Left lung (tissue), 10 donors: Measurements from ENCODE around the gene CD34. TPM values are rescaled to one million over a fixed set of nuclear protein-coding genes. Genes with fewer than 3 reads are reported as not detected.

Source experiments
- ATAC-seq: fragments of 200-7000 bp; cut with Tn5 transposase; one replicate; pipeline ENCODE4 v1.9.1; 2020; ENCODE audit warnings: moderate library complexity
- DNase-seq, 4 donors: peaks; one replicate each; pipeline ENCODE4 v3.0.0-alpha.2; 2013 to 2020
- H3K27ac ChIP-seq, 2 donors: fragments of 200-600 bp; sonication (generic) in 1 of 2; one replicate each; pipeline versions ENCODE4 v1.5.0 to v1.8.0; 2020 to 2021
- H3K27me3 ChIP-seq, 2 donors: fragments of 200-600 bp; sonication (generic) in 1 of 2; one replicate each; pipeline versions ENCODE4 v1.5.0 to v1.8.0; 2020 to 2021
- H3K36me3 ChIP-seq, 2 donors: fragments of 200-600 bp; sonication (generic) in 1 of 2; one replicate each; pipeline versions ENCODE4 v1.5.0 to v1.8.0; 2020 to 2021
- H3K4me1 ChIP-seq, 2 donors: fragments of 200-600 bp; one replicate each; pipeline ENCODE4 v1.8.0; 2021
- H3K4me3 ChIP-seq, 2 donors: fragments of 200-600 bp; sonication (generic) in 1 of 2; one replicate each; pipeline versions ENCODE4 v1.5.0 to v1.8.0; 2020 to 2021; ENCODE audit warnings: mild to moderate bottlenecking in 1 of 2
- H3K9me3 ChIP-seq, 2 donors: fragments of 200-600 bp; sonication (generic) in 1 of 2; one replicate each; pipeline versions ENCODE4 v1.5.0 to v1.8.0; 2020 to 2021
- intact Hi-C, 2 donors: fragments of 100-400 bp; cut with DNase I; formaldehyde crosslinking; loops; one replicate each; pipeline versions ENCODE4 v1.11.2 to v1.14.2; 2022
- polyA plus RNA-seq, 6 donors: library from polyadenylated mRNA; unstranded; fragments of 120-200 nt; gene quantifications; one replicate each; pipeline ENCODE4 v1.2.1, GENCODE V29; 2013; ENCODE audit not compliant: insufficient read length in 6 of 6
- total RNA-seq, 2 donors: library from RNA; stranded (reverse); fragmentation: NEBNext Ultra II Directional; extraction: Animal tissue kit (Norgen Biotek cat#: 25700); gene quantifications; one replicate each; pipeline ENCODE4 v1.2.1, GENCODE V29; 2021
- TF ChIP-seq, protein P1 (sequence below), 2 donors: fragments of 200-600 bp; sonication (generic) in 1 of 2; IDR thresholded peaks; one replicate each; pipeline versions ENCODE4 v1.5.0 to v1.8.0; 2021; ENCODE audit warnings: antibody characterized with exemption in 2 of 2
- donor health status: DM: no; HTN: yes; CAD: no.
- donor health status: DM: no; HTN: no; CAD: no.

CD34 gene
- total and polyA plus RNA-seq, 8 donors = 40.8 to 160 (median 137) TPM

DNA sequence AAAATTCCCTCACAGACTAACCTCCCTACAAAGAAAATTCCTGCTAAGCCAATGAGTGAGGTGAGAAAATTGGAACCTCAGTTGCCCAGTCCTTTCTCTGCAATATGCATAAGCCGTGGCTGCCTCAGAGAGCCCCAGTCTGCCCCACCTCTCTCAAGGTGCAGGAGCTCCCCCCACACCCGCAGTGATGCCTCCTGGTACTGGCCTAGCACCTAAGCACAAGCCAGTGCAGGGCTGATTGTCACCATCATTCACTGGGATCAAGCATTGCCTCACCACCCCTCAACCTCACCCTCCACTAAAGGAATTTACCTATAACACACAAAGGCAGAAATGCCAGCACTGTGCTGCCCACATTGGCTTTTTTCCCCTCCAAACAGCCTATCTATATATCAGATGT is 56.9 kb downstream of the CD34 start:
- Histone ChIP-seq H3K9me3 (no peaks in the 10 kb centered on the region), H3K27me3 (no peaks in the 10 kb centered on the region), H3K4me1 (peaks cover 7 to 74% of the 10 kb centered on the region in 2 donors), H3K36me3 (peaks cover 0 to 7% of the 10 kb centered on the region in 2 donors), H3K4me3 (no peak overlapping the region), H3K27ac (peak overlapping the region in 1 of 2 donors; percentile 83)
- no peak for DNase-seq
- no peak for ATAC-seq
- TF ChIP-seq, protein P1, sequence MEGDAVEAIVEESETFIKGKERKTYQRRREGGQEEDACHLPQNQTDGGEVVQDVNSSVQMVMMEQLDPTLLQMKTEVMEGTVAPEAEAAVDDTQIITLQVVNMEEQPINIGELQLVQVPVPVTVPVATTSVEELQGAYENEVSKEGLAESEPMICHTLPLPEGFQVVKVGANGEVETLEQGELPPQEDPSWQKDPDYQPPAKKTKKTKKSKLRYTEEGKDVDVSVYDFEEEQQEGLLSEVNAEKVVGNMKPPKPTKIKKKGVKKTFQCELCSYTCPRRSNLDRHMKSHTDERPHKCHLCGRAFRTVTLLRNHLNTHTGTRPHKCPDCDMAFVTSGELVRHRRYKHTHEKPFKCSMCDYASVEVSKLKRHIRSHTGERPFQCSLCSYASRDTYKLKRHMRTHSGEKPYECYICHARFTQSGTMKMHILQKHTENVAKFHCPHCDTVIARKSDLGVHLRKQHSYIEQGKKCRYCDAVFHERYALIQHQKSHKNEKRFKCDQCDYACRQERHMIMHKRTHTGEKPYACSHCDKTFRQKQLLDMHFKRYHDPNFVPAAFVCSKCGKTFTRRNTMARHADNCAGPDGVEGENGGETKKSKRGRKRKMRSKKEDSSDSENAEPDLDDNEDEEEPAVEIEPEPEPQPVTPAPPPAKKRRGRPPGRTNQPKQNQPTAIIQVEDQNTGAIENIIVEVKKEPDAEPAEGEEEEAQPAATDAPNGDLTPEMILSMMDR (IDR thresholded peaks at IDR 0.05) = no peak
- intact Hi-C loops = no loop called here

DNA sequence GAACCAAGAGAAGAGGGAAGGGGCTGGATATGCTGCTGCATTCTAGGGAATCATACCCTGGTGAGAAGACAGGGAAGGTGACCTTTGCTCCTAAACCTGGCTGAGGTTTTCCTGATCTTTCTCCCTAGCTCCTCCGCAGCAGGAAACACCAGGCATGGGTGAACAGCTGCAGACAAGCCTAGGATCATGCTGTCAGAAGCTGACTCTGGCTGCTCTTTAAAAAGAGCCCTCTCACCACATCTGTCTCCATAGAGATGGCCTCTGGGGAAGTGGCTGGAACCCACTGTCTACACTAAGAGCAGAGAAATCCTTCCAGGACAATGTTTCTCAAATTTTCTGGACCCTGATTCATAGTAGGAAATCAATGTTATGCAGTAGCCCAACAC is 57.6 kb downstream of the CD34 start:
- H3K4me1 ChIP-seq = peaks cover 11 to 74% of the 10 kb centered on the region in 2 donors

DNA sequence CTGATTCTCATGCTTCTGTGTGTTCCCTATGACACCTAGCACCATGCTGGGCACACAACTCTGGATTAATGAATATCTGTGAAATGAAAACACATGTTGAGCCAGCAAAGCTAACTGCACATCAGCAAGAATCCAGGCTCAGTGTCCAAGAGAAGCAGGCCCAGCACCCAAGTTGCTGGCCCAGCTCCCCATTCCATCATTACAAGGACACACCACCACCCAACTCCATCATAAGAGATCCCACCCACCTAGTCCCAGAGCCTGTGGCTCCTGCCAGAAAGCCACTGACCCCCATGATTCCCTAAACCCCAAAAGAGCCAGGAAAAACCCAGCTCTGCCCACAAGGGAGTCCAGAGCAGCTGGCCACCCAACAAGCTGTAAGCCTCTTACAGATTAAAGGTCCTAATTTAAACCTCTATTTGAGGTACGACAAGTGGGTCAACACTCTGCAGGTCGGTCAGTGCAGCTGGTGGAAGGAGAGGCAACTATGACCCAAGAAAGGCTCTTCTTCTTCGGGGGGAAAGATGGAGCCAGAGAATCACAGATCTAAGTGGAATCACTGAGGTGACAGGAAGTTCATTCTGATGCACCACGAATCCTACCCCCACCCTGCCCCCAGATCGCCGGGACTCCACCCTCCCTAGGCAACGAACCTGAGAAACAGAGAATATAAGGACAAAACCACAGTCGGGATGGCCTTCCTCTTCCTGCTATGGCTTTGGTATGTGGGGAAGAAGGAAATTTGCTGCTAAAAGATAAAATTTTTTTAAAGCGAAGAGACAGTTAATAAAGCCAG is 58.2 kb downstream of the CD34 start:
- no peaks in the 10 kb centered on the region for H3K27me3 ChIP-seq
- H3K27ac ChIP-seq = peak overlapping the region in 1 of 2 donors; percentile 83
- no peaks in the 10 kb centered on the region for H3K9me3 ChIP-seq
- H3K36me3 ChIP-seq = peaks cover 0 to 7% of the 10 kb centered on the region in 2 donors
- ATAC-seq (no peak), DNase-seq (no peak)
- H3K4me3 ChIP-seq = no peak overlapping the region
- peaks cover 16 to 74% of the 10 kb centered on the region in 2 donors for H3K4me1 ChIP-seq
- TF ChIP-seq, protein P1 (IDR thresholded peaks at IDR 0.05) = no peak
- intact Hi-C loops = no loop called here

More for the DNA sequence above, 57.6 kb downstream of the CD34 start:
- Histone ChIP-seq H3K36me3 (peaks cover 0 to 7% of the 10 kb centered on the region in 2 donors), H3K27me3 (no peaks in the 10 kb centered on the region), H3K27ac (peak overlapping the region in 1 of 2 donors; percentile 83), H3K9me3 (no peaks in the 10 kb centered on the region), H3K4me3 (no peak overlapping the region)
- intact Hi-C loops = no loop called here
- ATAC-seq (peak; percentile 35), DNase-seq (peak in 1 of 4 donors; percentile 44)
- TF ChIP-seq, protein P1 (IDR thresholded peaks at IDR 0.05) = no peak

DNA sequence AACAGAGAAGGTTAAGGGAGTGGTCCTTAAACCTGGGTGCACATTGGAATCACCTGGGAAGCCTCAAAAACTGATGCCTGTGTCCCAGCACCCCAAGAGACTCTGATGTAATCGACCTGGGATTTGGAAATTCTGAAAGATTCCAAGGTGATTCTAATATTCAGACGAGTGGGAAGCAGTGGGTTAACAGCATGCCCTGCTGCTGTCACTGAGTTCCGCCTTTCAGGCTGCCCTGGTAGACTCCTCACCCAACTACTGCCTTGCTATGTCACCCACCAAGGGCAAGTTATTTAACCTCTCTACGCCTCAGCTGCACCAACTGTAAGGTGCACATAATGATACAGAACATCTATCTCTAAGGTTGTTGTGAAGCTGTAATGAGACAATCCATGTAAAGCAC is 59.2 kb downstream of the CD34 start:
- peaks cover 16 to 76% of the 10 kb centered on the region in 2 donors for H3K4me1 ChIP-seq
- H3K27me3 ChIP-seq = no peaks in the 10 kb centered on the region
- H3K4me3 ChIP-seq = no peak overlapping the region
- TF ChIP-seq, protein P1 (IDR thresholded peaks at IDR 0.05) = no peak
- H3K27ac ChIP-seq = peak overlapping the region in 1 of 2 donors; percentile 83
- peaks cover 0 to 7% of the 10 kb centered on the region in 2 donors for H3K36me3 ChIP-seq
- intact Hi-C loops = no loop called here
- no peaks in the 10 kb centered on the region for H3K9me3 ChIP-seq
- no peak for ATAC-seq
- no peak for DNase-seq

DNA sequence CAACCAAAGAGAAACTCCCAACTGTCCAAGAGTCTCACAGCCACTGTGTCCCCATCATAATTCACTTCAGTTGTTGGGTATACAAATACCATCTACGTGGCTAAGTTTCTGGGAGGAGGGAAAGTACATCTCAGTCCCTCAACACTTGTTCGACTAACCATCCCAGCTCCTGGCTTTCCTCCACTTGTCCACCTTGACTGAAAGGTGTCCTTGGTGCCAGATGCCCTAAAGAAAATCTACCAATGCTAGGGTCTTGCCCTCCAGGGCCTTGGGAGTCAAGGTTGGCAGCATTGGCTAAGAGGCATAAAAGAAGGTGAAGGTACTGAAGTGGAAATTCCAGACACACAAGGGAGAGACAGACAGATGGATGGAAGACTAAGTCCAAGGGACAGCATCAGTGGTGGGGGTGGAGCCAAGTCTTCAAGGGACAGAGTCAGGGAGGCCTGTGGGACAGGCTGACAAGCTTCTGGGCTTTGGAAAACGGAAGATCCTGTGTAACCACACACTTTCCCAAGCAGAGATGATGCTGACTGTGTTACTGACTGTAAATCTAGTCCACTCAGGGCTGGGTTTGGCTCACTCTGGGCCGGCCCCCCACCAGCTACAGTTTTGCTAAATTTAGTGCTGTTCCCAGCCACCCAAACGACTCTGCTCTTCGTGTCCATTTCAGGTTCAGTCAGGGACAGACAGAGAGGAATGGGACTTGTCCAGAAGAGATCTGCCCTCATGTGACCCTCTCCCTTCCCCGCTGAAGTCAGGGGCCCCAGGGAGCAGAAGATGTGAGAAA is 60.1 kb downstream of the CD34 start:
- ATAC-seq (peak; percentile 9), DNase-seq (no peak)
- TF ChIP-seq, protein P1 (IDR thresholded peaks at IDR 0.05) = no peak
- H3K27ac ChIP-seq = peak overlapping the region in 1 of 2 donors; percentile 83
- peaks cover 0 to 7% of the 10 kb centered on the region in 2 donors for H3K36me3 ChIP-seq
- no peak overlapping the region for H3K4me3 ChIP-seq
- peaks cover 16 to 76% of the 10 kb centered on the region in 2 donors for H3K4me1 ChIP-seq
- intact Hi-C loops = no loop called here
- no peaks in the 10 kb centered on the region for H3K27me3 ChIP-seq
- no peaks in the 10 kb centered on the region for H3K9me3 ChIP-seq
